Tibial nerve (tissue), 4 donors: Measurements from ENCODE around the gene NELFA. TPM values are rescaled to one million over a fixed set of nuclear protein-coding genes. Genes with fewer than 3 reads are reported as not detected.

Experiments used
- DNase-seq, 2 donors: peaks; one replicate each; pipeline ENCODE4 v3.0.0-alpha.2; 2019; ENCODE audit warnings: low spot score in 2 of 2
- H3K27ac ChIP-seq, 4 donors: fragments of 200-600 bp; sonication (generic) in 3 of 4; one replicate each; pipeline ENCODE4 v1.5.1; 2017 to 2019; ENCODE audit warnings: mild to moderate bottlenecking in 1 of 4
- H3K27me3 ChIP-seq, 2 donors: fragments of 200-600 bp; sonication (generic) in 1 of 2; one replicate each; pipeline versions ENCODE4 v1.5.1 to v1.6.0; 2017 to 2019
- H3K36me3 ChIP-seq, 3 donors: fragments of 200-600 bp; sonication (generic); one replicate each; pipeline ENCODE4 v1.5.1; 2018 to 2019
- H3K4me1 ChIP-seq, 4 donors: fragments of 200-600 bp; sonication (generic) in 3 of 4; one replicate each; pipeline ENCODE4 v1.5.1; 2017 to 2019
- H3K4me3 ChIP-seq, 4 donors: fragments of 200-600 bp; sonication (generic) in 3 of 4; one replicate each; pipeline ENCODE4 v1.5.1; 2017 to 2019; ENCODE audit warnings: mild to moderate bottlenecking in 1 of 4, moderate library complexity in 1 of 4
- H3K9me3 ChIP-seq, 4 donors: fragments of 200-600 bp; sonication (generic) in 3 of 4; one replicate each; pipeline ENCODE4 v1.5.1; 2017 to 2019
- CTCF ChIP-seq, 5 experiments: fragments of 200-600 bp in 3 of 5; fragments of 450-650 bp in 2 of 5; sonication (generic) in 3 of 5; IDR thresholded peaks; one replicate each; pipeline ENCODE4 v1.5.1; 2016 to 2019; ENCODE audit warnings: antibody characterized with exemption in 5 of 5, mild to moderate bottlenecking in 3 of 5, moderate library complexity in 2 of 5
- EP300 ChIP-seq, 2 donors: sonication (generic); formaldehyde crosslinking; IDR thresholded peaks; one replicate each; pipeline ENCODE4 v1.6.1; 2017; ENCODE audit warnings: antibody characterized with exemption in 2 of 2, mild to moderate bottlenecking in 1 of 2
- POLR2A ChIP-seq, 2 donors: fragments of 450-650 bp; IDR thresholded peaks; one replicate each; pipeline ENCODE4 v1.6.1; 2017; ENCODE audit warnings: antibody characterized with exemption in 2 of 2, mild to moderate bottlenecking in 2 of 2, moderate library complexity in 2 of 2
- WGBS, 2 donors: methylation state at CpG; one replicate each; pipeline ENCODE4 v1.1.5; 2018; 5-methylcytosine and 5-hydroxymethylcytosine counted together
- total RNA-seq, 4 donors: library from RNA; depleted of rRNA; stranded (reverse); fragments of >200 nt; gene quantifications; one replicate each; pipeline ENCODE4 v1.1.0, GENCODE V29; 2016

NELFA gene
- total RNA-seq, 4 donors from 2014 or later, result 32.9 to 43.1 (median 37.5) TPM

- Histone ChIP-seq H3K4me3 (no peak overlapping the region), H3K36me3 (peaks cover 0 to 47% (median 8%) of the 10 kb centered on the region in 3 donors), H3K9me3 (no peaks in the 10 kb centered on the region), H3K27me3 (no peaks in the 10 kb centered on the region), H3K4me1 (peaks cover 0 to 11% (median 0%) of the 10 kb centered on the region in 4 donors), H3K27ac (no peak overlapping the region)
- WGBS, 2 donors, result 88 to 92% methylated on average over 10 of the region's 10 CpGs
- DNase-seq, result no peak
- TF ChIP-seq POLR2A (IDR thresholded peaks at IDR 0.05), result no peak
- TF ChIP-seq EP300 (IDR thresholded peaks at IDR 0.05), result no peak
- TF ChIP-seq CTCF (IDR thresholded peaks at IDR 0.05), result no peak
Measured at GRCh38 chr4:1950369-1950768, 58.4 kb downstream of the NELFA start.

- Histone ChIP-seq H3K9me3 (no peaks in the 10 kb centered on the region), H3K4me3 (no peak overlapping the region), H3K27ac (no peak overlapping the region), H3K4me1 (peaks cover 0 to 11% (median 0%) of the 10 kb centered on the region in 4 donors), H3K36me3 (peaks cover 0 to 44% (median 0%) of the 10 kb centered on the region in 3 donors), H3K27me3 (no peaks in the 10 kb centered on the region)
- TF ChIP-seq CTCF (IDR thresholded peaks at IDR 0.05) (no peak), EP300 (IDR thresholded peaks at IDR 0.05) (no peak), POLR2A (IDR thresholded peaks at IDR 0.05) (no peak)
- 82 to 93% methylated on average over 7 to 8 of the region's 8 CpGs for WGBS, 2 donors
- DNase-seq, result no peak
Measured at GRCh38 chr4:1948892-1949436, 59.8 kb downstream of the NELFA start.

- DNase-seq, result no peak
- no peak overlapping the region for H3K27ac ChIP-seq
Measured at GRCh38 chr4:1948232-1948631, 60.5 kb downstream of the NELFA start.

GRCh38 chr4:1945912-1946311, 62.9 kb downstream of the NELFA start:
- Histone ChIP-seq H3K4me3 (no peak overlapping the region), H3K9me3 (no peaks in the 10 kb centered on the region), H3K36me3 (peaks cover 0 to 37% (median 11%) of the 10 kb centered on the region in 3 donors), H3K27me3 (no peaks in the 10 kb centered on the region), H3K27ac (no peak overlapping the region), H3K4me1 (peaks cover 0 to 11% (median 0%) of the 10 kb centered on the region in 4 donors)
- DNase-seq, result no peak
- WGBS, 2 donors, result 98% methylated on average over 1 of the region's 1 CpG
- TF ChIP-seq POLR2A (IDR thresholded peaks at IDR 0.05), result no peak

More at GRCh38 chr4:1948232-1948631, 60.5 kb downstream of the NELFA start:
- Histone ChIP-seq H3K27me3 (no peaks in the 10 kb centered on the region), H3K4me3 (no peak overlapping the region), H3K36me3 (peaks cover 0 to 43% (median 0%) of the 10 kb centered on the region in 3 donors), H3K4me1 (peaks cover 0 to 11% (median 0%) of the 10 kb centered on the region in 4 donors), H3K9me3 (no peaks in the 10 kb centered on the region)
- no peak for TF ChIP-seq POLR2A (IDR thresholded peaks at IDR 0.05)
- no peak for TF ChIP-seq CTCF (IDR thresholded peaks at IDR 0.05)
- no peak for TF ChIP-seq EP300 (IDR thresholded peaks at IDR 0.05)
- 88 to 89% methylated on average over 16 of the region's 16 CpGs for WGBS, 2 donors

GRCh38 chr4:1945124-1945895, 63.5 kb downstream of the NELFA start:
- TF ChIP-seq POLR2A (IDR thresholded peaks at IDR 0.05), result no peak
- TF ChIP-seq EP300 (IDR thresholded peaks at IDR 0.05), result no peak
- TF ChIP-seq CTCF (IDR thresholded peaks at IDR 0.05), result no peak
- H3K9me3 ChIP-seq, result no peaks in the 10 kb centered on the region
- H3K4me1 ChIP-seq, result peaks cover 0 to 11% (median 0%) of the 10 kb centered on the region in 4 donors
- no peak overlapping the region for H3K27ac ChIP-seq
- DNase-seq, result no peak
- no peaks in the 10 kb centered on the region for H3K27me3 ChIP-seq
- H3K36me3 ChIP-seq, result peaks cover 0 to 41% (median 11%) of the 10 kb centered on the region in 3 donors
- no peak overlapping the region for H3K4me3 ChIP-seq
- 72 to 79% methylated on average over 11 of the region's 11 CpGs for WGBS, 2 donors
